ENCODE results near the gene MICU2. TPM values are rescaled to one million over a fixed set of nuclear protein-coding genes. Genes with fewer than 3 reads are reported as not detected.

MICU2 gene
- total and polyA plus RNA-seq, 2 of the 13 experiments (the other 11 are each of a cell fraction or from before 2014, with no cell fraction given): 31.7 to 42.4 TPM

GRCh38 chr13:21453387-21454081, 150.4 kb downstream of the MICU2 start:
- peak overlapping the region; percentile 32 for H3K4me2 ChIP-seq (ENCODE audit: low read depth, low read length)
- H3K4me1 ChIP-seq (ENCODE audit: insufficient read depth, low read length): peaks cover 66% of the 10 kb centered on the region
- in situ Hi-C loops (cut with HindIII; ENCODE audit: extremely low pct_ligation_motif_present, low pct_unique_long_range_greater_than_20kb) (no loop called here), intact Hi-C loops (cut with micrococcal nuclease; ENCODE audit: unreplicated experiment) (no loop called here)
- 62% methylated on average over 6 of the region's 6 CpGs for WGBS (ENCODE audit: low lambda C conversion rate)
- H3K4me3 ChIP-seq (replicated peaks in 1 of 3; ENCODE audit: insufficient read depth in 1 of 3, low read depth in 2 of 3, low read length in 3 of 3): no peak overlapping the region
- H3K27me3 ChIP-seq (ENCODE audit: control insufficient read depth in 1 of 2, insufficient read depth in 2 of 2, low read length in 2 of 2): no peaks in the 10 kb centered on the region; a peak in 1 of 5 replicates
- peak overlapping the region; percentile 11 for H3K27ac ChIP-seq (ENCODE audit: extremely low read length, insufficient read depth, low read length)
- CTCF ChIA-PET (ENCODE audit: low intra/inter-chr PET ratio, low total read pairs): no interaction called here
- peak; percentile 69 for ATAC-seq
- H3K36me3 ChIP-seq (replicated peaks in 1 of 2; ENCODE audit: control insufficient read depth in 1 of 2, insufficient read depth in 2 of 2, low read length in 2 of 2): no peaks in the 10 kb centered on the region
- H4K20me1 ChIP-seq (ENCODE audit: insufficient read depth, low read length): peaks cover 15% of the 10 kb centered on the region; the same call in 1 of the 2 replicates
- BruUV-seq (replicated peaks): no TSS peak
- no peak overlapping the region for H2AFZ ChIP-seq (ENCODE audit: low read length)
- peaks cover 88% of the 10 kb centered on the region for H3K79me2 ChIP-seq (ENCODE audit: insufficient read depth, low read length)
- DNase-seq (ENCODE audit: low spot score): peak; percentile 24
- peak; percentile 28 for FAIRE-seq
- POLR2A ChIA-PET: no interaction called here
- H3K9ac ChIP-seq (ENCODE audit: insufficient read depth, low read depth, low read length): no peak overlapping the region
- H3K9me3 ChIP-seq (ENCODE audit: low read length): no peaks in the 10 kb centered on the region
- TF ChIP-seq ZNF121 (CRISPR knock-in tag; IDR thresholded peaks at IDR 0.05) (peak; percentile 87), RCOR2 (CRISPR knock-in tag; IDR thresholded peaks at IDR 0.05) (peak; percentile 60; the same call in 1 of the 2 replicates), ZBTB3 (CRISPR knock-in tag; IDR thresholded peaks at IDR 0.05; ENCODE audit: borderline replicate concordance, low read depth) (no peak), FOXP1 (IDR thresholded peaks at IDR 0.05) (no peak), FOXP1 (CRISPR knock-in tag; IDR thresholded peaks at IDR 0.05) (peak; percentile 23; the same call in 1 of the 2 replicates), SOX13 (IDR thresholded peaks at IDR 0.05) (no peak), SOX13 (CRISPR knock-in tag; conservative IDR thresholded peaks at IDR 0.05 in 1 of 2, IDR thresholded peaks at IDR 0.05 in 1 of 2) (peak in 1 of 2 experiments; percentile 54; a peak in 2 of 4 replicates), ZNF550 (CRISPR knock-in tag; IDR thresholded peaks at IDR 0.05; ENCODE audit: borderline replicate concordance) (no peak), ZNF878 (CRISPR knock-in tag; IDR thresholded peaks at IDR 0.05) (no peak), ZBTB8A (CRISPR knock-in tag; IDR thresholded peaks at IDR 0.05; ENCODE audit: borderline replicate concordance, low read depth) (no peak), PHF8 (CRISPR knock-in tag; IDR thresholded peaks at IDR 0.05) (no peak), HOXA3 (CRISPR knock-in tag; IDR thresholded peaks at IDR 0.05) (peak; percentile 41; the same call in 1 of the 2 replicates), POGZ (CRISPR knock-in tag; IDR thresholded peaks at IDR 0.05) (peak; percentile 76), RBFOX2 (IDR thresholded peaks at IDR 0.05; ENCODE audit: low read depth, low read length) (no peak), ZFP37 (CRISPR knock-in tag; IDR thresholded peaks at IDR 0.05; ENCODE audit: borderline replicate concordance) (no peak), ZNF292 (CRISPR knock-in tag; IDR thresholded peaks at IDR 0.05; ENCODE audit: borderline replicate concordance, low read depth) (0 out of 2 replicates have a peak, but pooled peaks have one; percentile 16), MAF1 (CRISPR knock-in tag; IDR thresholded peaks at IDR 0.05; ENCODE audit: borderline replicate concordance) (no peak), ZMYM3 (CRISPR knock-in tag; IDR thresholded peaks at IDR 0.05) (peak; percentile 44), ZNF331 (CRISPR knock-in tag; IDR thresholded peaks at IDR 0.05) (0 out of 2 replicates have a peak, but pooled peaks have one; percentile 15), NKX3-1 (CRISPR knock-in tag; IDR thresholded peaks at IDR 0.05) (no peak), SSRP1 (CRISPR knock-in tag; IDR thresholded peaks at IDR 0.05) (no peak), NR2F1 (CRISPR knock-in tag; IDR thresholded peaks at IDR 0.05) (peak in 1 of 2 experiments; percentile 21; a peak in 1 of 4 replicates), DR1 (CRISPR knock-in tag; IDR thresholded peaks at IDR 0.05) (no peak), RNF2 (conservative IDR thresholded peaks at IDR 0.05; ENCODE audit: low read depth) (no peak), ZNF770 (CRISPR knock-in tag; IDR thresholded peaks at IDR 0.05) (peak; percentile 75), HMG20A (CRISPR knock-in tag; IDR thresholded peaks at IDR 0.05; ENCODE audit: borderline replicate concordance) (0 out of 2 replicates have a peak, but pooled peaks have one; percentile 34), SALL1 (CRISPR knock-in tag; IDR thresholded peaks at IDR 0.05) (peak; percentile 56)

Data from HepG2 (cell line).